ENCODE measurements around the gene ANKDD1B. TPM values are rescaled to one million over a fixed set of nuclear protein-coding genes. Genes with fewer than 3 reads are reported as not detected.
"Not testable (repeated sequence)": the region's sequence is repeated elsewhere in the genome, so short reads cannot be mapped to it uniquely, and the experiment has no call there.

ANKDD1B gene
- 1 to 10 TPM in 1 of 3 donors, under 1 TPM in 2; 0.16 to 1.1 (median 0.46) TPM for polyA plus RNA-seq

DNA sequence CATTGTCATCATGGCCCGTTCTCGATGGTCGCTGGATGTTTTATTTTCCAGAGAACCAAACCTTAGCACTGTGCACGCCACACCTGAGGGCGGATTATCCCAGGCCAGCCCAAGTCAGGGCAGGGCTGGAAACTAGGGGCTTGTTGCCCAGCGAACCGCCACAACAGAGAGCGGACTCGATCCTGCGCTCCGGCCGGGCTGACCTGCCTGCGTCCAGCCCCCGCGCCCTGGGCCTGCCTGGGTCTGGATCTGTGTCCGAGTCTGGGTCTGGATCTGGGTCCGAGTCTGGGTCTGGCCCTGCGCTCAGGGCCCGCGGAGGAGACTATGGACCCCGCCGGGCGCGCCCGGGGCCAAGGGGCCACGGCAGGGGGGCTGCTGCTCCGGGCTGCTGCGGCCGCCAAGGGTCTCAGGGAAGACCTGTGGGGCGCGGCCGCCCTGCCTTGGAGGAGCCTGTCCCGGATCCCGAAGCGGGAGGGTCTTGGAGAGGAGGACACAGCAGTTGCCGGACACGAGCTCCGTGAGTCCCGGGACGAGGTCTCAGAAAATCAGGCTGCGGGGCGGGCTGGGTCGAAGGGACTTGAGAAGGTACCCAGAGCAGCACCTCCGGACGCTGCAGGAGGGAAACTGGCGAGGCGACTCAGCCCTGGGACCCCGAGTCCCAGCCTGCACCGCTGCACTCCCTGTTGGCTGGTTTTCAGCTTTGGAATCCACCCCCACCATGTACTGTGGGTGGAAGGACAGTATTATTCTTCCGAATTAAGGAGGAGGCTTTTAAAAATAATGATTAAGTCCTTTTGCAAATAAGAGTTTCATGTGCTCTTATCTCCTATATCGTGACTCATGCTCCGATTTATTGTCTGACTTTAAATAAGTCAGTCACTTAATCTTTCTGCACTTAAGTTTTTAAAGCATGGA is at the start of gene ANKDD1B:
ANKDD1B (plus strand) TSS at position 143 of the 915 bp plus-strand sequence; CDS start at position 325, 182 bp downstream.
- H3K27ac ChIP-seq (ENCODE audit: low read depth, low read length) = no peak within 1 kb of the TSS
- 2 to 4% (median 3%) methylated on average over 44 to 52 of the region's 52 CpGs for WGBS, 3 donors

DNA sequence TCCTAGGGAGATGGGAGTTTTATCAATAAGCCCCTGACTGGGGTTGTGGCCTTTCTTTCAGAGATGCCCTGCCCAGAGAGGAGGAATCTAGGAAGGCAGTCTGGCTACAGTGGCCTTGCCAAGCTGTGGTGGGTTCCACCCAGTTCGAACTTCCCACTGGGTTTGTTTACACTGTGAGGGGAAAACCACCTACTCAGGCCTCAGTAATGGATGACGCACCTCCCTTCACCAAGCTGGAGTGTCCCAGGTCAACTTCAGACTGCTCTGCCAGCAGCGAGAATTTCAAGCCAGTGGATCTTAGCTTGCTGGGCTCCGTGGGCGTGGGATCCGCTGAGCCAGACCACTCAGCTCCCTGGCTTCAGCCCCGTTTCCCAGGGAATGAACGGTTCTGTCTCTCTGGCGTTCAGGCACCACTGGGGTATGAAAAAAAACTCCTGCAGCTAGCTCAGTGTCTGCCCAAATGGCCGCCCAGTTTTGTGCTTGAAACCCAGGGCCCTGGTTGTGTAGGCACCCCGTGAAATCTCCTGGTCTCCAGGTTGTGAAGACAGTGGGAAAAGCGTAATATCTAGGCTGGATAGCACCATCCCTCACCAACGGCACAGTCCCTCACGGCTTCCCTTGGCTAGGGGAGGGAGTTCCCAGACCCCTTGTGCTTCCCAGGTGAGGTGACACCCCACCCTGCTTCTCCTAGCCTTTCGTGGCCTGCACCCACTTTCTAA is 45.1 kb upstream of the ANKDD1B start:
- not testable (repeated sequence) for H3K27ac ChIP-seq (ENCODE audit: low read depth, low read length)
- 85 to 91% (median 89%) methylated on average over 15 of the region's 15 CpGs for WGBS, 3 donors

DNA sequence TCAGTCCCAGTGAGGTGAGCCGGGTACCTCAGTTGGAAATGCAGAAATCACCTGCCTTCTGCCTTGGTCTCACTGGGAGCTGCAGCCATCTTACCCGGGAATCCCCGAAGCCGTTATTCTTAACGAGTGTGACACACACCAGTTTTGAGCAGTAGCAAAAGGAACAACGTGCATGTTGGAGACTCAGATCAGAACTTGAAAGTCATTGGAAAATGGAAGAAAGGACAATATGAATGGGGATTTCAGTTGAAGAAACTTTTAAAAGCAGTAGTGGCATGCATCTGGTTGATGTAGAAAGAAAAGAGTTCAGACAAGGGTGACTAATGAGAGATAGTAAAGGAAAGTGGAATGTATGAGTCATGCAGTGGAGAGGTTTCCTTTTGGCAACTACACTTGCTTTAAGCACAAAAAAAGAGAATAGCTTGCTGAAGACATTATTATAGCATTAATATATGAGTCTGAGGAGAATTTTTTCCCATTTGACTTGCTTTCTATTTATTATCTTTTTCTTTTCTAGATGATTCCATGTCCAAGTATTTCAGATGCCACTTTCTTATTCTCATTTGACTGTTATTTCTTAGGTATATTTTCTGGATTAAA is 44.4 kb upstream of the ANKDD1B start:
- WGBS, 3 donors = 37 to 79% (median 43%) methylated on average over 6 of the region's 6 CpGs
- H3K27ac ChIP-seq (ENCODE audit: low read depth, low read length) = no peak overlapping the region

DNA sequence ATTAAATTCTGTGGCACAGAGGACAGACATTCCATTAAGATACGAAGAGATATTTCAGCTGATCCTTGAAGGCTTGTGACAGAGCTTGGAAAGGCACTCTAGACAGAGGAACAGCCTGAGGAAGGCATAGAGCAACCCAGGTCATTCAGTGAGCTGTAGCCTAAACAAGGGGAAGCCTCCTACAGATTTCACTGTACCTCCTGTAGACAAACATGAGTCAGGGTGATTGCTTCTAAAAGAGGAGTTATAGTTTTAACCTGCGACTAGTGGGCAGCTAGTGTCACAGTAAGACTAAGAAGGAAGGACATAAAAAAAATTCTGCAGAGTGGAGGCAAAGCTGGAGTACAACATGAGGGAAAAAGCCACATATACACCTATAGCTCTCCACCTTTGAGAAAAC is 43.5 kb upstream of the ANKDD1B start:
- H3K27ac ChIP-seq (ENCODE audit: low read depth, low read length) = no peak overlapping the region
- WGBS, 3 donors = 52 to 80% (median 52%) methylated on average over 2 of the region's 2 CpGs

DNA sequence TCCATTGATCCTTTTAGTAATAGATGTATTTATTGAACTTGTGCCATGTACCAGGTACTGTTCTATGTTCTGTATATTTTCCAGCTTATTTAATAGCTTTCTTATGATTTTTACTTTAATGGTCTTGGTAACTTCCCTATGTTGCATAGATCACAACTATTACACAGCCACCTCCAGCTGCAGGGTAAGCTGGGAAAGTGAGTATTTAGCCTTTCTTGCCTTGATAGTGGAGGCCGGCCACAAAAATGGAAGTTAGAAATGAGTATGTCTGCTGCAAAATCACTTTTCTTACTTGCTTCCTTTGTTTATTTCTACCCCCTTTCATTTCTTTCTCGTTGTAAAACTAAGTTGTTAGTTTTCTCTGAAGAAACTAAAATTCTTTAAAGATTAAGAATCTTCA is 43.1 kb upstream of the ANKDD1B start:
- no peak overlapping the region for H3K27ac ChIP-seq (ENCODE audit: low read depth, low read length)
- WGBS, 3 donors = 74 to 88% (median 82%) methylated on average over 2 of the region's 2 CpGs

DNA sequence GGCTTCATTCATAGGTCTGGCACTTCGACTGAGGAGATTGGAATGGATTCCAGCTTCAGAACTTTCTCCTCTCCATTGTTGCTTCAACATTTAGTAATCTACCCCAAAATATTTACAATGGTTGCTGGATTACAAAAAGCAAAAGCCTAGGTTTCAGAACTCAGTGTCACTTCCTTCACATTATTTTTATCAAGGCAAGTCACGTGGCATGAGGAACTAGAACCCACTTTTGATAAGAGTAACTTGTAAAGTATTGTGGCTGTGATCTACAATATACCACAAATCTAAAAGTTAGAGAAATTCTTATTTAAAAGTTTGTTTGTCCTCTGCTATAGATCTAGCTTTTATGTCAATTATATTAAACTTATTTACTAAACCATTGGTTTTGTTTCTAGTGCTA is 39.7 kb upstream of the ANKDD1B start:
- no peak overlapping the region for H3K27ac ChIP-seq (ENCODE audit: low read depth, low read length)
- 59 to 66% (median 64%) methylated on average over 2 of the region's 2 CpGs for WGBS, 3 donors

DNA sequence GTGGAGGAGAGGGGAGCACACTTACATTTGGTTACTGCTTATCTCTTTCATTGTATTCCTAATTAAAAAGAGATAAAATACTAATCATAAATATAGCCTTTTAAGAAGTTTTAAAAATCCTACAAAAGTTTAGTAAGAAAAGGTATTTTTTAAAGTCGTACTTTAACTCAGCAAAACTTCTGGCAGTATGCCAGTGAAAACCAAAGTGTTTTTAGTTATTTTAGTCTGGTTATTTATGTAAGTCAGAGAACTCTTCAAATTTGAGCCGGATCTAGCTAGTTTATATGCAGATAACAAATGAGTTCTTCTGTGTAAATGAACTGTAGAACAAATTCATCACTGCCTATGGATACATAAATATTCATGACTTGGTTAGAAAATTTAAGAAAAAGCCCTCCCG is 36.5 kb upstream of the ANKDD1B start:
- H3K27ac ChIP-seq (ENCODE audit: low read depth, low read length) = no peak overlapping the region
- 45 to 65% (median 56%) methylated on average over 3 of the region's 3 CpGs for WGBS, 3 donors

DNA sequence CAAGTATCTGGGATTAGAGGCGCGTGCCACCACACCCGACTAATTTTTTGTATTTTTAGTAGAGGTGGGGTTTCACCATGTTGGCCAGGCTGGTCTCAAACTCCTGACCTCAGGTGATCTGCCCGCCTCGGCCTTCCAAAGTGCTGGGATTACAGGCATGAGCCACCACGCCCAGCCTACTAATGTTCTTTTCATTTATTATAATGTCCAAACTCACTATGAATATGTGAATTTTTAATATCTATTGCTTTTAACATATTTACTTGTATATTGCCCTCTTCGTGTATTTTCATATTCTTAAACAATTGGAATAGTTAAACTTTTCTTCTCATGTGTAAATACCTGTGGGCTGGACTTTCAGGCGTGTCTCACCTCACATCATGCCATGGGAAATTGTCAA is 33.0 kb upstream of the ANKDD1B start:
- 93 to 98% (median 97%) methylated on average over 8 of the region's 8 CpGs for WGBS, 3 donors

DNA sequence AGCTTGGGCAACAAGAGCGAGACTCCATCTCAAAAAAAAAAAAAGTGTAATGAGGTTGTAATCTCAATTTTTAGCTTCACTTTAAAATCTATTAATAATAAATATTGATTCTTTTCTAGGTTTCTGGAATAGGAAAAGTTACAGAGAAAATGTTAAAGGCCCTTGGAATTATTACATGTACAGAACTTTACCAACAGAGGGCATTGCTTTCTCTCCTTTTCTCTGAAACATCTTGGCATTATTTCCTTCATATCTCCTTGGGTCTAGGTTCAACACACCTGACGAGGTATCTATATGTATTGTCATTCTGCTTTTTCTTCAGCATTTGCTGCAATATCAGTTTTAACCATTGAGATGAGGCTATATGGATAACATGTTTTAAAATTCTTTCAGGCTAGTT is 26.6 kb upstream of the ANKDD1B start:
- no peak overlapping the region for H3K27ac ChIP-seq (ENCODE audit: low read depth, low read length)
- 70 to 97% (median 92%) methylated on average over 2 of the region's 2 CpGs for WGBS, 3 donors

More for the DNA sequence above, 33.0 kb upstream of the ANKDD1B start:
- not testable (repeated sequence) for H3K27ac ChIP-seq (ENCODE audit: low read depth, low read length)

DNA sequence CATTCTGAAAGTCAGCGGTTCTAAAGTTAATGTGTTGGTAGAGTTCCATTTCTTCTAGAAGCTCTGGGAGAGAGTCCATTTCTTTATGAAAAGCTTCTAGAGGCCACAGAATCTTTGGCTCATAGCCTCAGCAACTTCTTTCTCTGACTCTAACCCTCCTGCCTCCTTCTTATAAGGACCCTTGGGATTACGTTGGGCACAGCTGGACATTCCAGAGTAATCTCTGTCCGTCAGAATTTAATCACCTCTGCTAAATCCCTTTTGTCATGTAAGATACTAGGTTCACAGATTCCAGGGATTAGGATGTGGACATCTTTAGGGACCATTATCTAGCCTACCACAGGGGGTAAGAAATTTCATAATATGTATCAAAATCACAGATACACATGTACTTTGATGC is 22.6 kb upstream of the ANKDD1B start:
- no peak overlapping the region for H3K27ac ChIP-seq (ENCODE audit: low read depth, low read length)
- 69 to 86% (median 75%) methylated on average over 3 of the region's 3 CpGs for WGBS, 3 donors

DNA sequence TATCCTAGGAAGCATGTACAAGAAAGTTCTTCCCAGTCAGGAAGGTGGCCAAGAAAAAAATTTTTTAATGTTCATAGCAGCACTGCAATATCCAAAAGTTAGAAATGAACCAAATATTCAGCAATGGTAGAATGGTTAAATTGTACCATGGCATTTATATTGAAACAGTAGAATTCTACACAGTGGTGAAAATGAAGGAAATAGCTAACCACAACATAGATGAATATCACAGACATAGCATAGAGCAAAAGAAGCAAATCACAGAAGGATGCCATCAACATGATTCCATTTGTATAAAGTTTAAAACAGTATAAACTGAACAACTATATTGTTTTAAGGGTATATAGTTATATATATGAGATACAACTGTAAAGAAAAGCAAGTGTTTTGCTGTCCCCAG is 10.7 kb upstream of the ANKDD1B start:
- no peak overlapping the region for H3K27ac ChIP-seq (ENCODE audit: low read depth, low read length)

DNA sequence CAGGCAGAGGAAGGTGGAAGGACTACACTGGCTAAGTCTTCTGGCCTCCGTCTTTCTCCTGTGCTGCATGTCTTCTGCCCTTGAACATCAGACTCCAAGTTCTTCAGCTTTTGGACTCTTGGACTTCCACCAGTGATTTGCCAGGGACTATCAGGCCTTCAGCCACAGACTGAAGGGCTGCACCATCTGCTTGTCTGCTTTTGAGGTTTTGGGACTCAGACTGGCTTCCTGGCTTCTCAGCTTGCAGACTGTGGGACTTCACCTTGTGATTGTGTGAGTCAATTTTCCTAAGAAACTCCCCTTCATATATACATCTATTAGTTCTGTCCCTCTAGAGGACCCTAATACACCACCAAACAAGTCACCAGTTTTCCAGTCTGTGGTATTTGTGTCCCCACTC is 9.7 kb upstream of the ANKDD1B start:
- H3K27ac ChIP-seq (ENCODE audit: low read depth, low read length) = no peak overlapping the region
- WGBS, 3 donors = 97 to 100% (median 100%) methylated on average over 1 of the region's 1 CpG

DNA sequence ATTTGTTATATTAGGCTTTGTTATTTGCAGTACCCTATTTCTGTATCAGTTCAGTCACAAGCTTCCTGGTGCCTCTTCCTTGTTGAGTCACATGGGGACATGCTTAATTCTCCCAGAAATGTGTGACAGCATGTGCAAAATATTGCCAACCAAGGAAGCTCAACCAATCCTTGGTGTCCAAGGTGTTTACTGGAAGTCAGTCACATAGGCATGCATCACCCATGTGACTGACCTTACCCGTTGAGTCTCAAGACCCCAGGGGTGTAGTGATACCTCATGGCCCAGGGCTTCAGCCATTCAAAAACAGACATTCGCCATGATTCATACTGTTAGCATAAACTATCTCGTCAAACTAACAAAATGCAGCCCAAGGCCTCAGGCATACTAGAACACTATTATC is 9.3 kb upstream of the ANKDD1B start:
- WGBS, 3 donors = 89 to 93% (median 93%) methylated on average over 3 of the region's 3 CpGs
- no peak overlapping the region for H3K27ac ChIP-seq (ENCODE audit: low read depth, low read length)

DNA sequence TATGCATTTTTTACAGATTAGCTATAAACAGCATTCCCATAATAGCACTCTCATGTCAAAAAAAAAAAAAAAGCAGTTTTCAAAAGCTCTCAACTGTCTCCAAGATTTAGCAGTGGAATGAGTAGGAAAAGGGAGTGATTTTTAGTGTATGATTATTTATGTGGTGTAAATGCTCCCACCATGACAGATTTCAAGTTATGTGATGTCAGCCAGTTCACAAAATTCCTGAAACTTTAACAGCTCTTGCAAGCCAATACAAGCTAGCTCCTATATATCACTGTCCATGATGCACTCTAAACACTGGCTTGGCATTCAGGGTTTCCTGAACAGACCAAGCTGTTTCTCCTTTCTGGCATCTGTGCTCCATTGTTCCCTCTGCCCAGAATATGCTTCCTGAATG is 7.9 kb upstream of the ANKDD1B start:
- no peak overlapping the region for H3K27ac ChIP-seq (ENCODE audit: low read depth, low read length)

DNA sequence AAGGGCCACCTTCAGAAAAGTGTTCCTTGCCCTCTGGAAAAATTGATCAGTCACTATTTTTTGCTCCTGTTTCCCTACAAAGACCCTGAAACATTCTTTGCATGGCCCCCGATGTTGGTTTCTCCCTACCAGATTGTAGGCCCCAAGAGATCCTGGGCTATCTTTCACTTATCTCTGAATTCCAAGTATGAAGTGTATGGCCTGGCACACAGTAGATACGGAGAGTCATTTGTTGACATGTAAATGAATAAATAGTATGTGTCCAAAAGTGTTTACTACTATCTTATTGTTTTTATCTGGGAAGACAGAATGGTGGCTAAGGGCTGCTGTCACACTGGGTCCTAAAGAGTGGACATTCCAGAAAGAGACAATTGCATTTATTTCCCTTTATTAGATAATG is 7.4 kb upstream of the ANKDD1B start:
- no peak overlapping the region for H3K27ac ChIP-seq (ENCODE audit: low read depth, low read length)
- WGBS, 3 donors = 75 to 81% (median 77%) methylated on average over 2 of the region's 2 CpGs

DNA sequence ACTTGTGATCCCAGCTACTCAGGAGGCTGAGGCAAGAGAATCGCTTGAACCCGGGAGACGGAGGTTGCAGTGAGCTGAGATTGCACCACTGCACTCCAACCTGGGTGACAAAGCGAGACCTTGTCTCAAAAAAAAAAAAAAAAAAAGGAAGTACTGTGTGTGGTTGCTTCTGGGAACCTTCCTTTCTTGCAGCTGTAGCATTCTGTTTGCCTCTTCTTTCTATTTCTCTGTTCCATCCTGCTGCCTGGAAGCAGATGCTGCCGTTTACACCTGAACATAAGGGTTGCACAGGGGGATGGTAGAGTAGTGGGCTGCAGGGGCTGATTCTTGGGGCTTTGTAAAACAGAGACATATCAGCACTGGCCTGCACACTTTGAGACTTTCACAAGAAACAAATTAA is 3.9 kb upstream of the ANKDD1B start:
- H3K27ac ChIP-seq (ENCODE audit: low read depth, low read length) = not testable (repeated sequence)
- WGBS, 3 donors = 57 to 92% (median 63%) methylated on average over 4 to 5 of the region's 5 CpGs

DNA sequence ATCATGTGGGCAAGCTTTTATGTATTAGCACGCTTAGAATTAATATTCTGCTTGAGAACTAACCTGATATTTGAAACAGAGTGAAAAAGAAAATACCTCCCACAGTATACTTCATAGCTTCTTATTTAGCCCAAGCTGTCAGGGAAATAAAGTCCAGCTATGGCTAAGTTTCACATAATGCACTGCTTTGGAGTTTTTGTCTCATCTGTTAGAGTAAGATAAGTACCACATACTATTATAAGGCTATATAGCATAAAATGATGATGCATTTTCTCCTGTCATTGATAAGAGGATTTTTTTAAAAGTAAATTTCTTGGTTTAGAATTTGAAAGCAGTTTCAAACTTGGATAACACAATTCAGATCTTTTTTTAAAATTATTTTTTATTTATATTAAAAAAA is 2.4 kb upstream of the ANKDD1B start:
- H3K27ac ChIP-seq (ENCODE audit: low read depth, low read length) = no peak overlapping the region

DNA sequence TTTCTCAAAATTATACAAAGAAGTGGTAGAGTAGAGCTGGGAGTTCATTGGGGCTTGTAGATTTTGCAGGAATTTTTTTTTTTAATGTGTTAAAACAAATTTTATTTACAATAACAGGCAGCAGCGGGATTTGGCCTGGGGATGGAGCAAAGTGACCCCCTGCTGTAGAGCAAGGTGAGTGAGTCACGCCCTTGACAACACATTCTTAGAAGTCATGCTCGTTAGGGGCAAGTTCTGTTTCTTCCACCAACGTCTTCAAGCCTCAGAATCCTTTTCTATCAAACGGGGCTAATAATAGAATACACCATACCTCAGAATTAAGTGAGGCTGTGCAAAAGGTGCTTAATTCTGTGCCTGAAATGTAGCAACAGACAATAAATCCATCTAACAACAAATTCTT is 1.1 kb upstream of the ANKDD1B start:
- no peak overlapping the region for H3K27ac ChIP-seq (ENCODE audit: low read depth, low read length)
- 90 to 93% (median 91%) methylated on average over 5 of the region's 5 CpGs for WGBS, 3 donors

More for the DNA sequence above, 2.4 kb upstream of the ANKDD1B start:
- 93 to 100% (median 98%) methylated on average over 1 of the region's 1 CpG for WGBS, 3 donors

DNA sequence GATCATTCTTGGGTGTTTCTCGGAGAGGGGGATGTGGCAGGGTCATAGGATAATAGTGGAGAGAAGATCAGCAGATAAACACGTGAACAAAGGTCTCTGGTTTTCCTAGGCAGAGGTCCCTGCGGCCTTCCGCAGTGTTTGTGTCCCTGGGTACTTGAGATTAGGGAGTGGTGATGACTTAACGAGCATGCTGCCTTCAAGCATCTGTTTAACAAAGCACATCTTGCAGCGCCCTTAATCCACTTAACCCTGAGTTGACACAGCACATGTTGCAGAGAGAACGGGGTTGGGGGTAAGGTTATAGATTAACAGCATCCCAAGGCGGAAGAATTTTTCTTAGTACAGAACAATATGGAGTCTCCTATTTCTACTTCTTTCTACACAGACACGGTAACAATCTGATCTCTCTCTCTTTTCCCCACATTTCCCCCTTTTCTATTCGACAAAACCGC is 368 bp upstream of the ANKDD1B start:
- not testable (repeated sequence) for H3K27ac ChIP-seq (ENCODE audit: low read depth, low read length)
- WGBS, 3 donors = 9 to 37% (median 31%) methylated on average over 11 of the region's 11 CpGs
